Epithelial cell of proximal tubule (primary cell): ENCODE results near the gene SCLT1. TPM values are rescaled to one million over a fixed set of nuclear protein-coding genes. Genes with fewer than 3 reads are reported as not detected.
A peak's percentile ranks its signal among the peaks of the same experiment; 100 is the strongest.

Source experiments
- DNase-seq: peaks from one replicate; pipeline ENCODE4 v3.0.0-alpha.2; 2011; ENCODE audit warnings: low read depth
- H3K4me3 ChIP-seq: 2 replicates; pipeline ENCODE4 v1.5.1; 2011; ENCODE audit warnings: low read depth, mild to moderate bottlenecking, low read length
- total RNA-seq: library from RNA; depleted of rRNA; stranded (reverse); fragments of >200 nt; gene quantifications from 2 replicates; pipeline ENCODE4 v1.2.3, GENCODE V29; 2015
- TF ChIP-seq, protein P1 (sequence below): conservative IDR thresholded peaks from 2 replicates; pipeline ENCODE4 v1.5.1; 2012; ENCODE audit warnings: low read depth, mild to moderate bottlenecking, low read length

The SCLT1 gene
- total RNA-seq, 1 donor from 2014 or later = 14.5 TPM

DNA sequence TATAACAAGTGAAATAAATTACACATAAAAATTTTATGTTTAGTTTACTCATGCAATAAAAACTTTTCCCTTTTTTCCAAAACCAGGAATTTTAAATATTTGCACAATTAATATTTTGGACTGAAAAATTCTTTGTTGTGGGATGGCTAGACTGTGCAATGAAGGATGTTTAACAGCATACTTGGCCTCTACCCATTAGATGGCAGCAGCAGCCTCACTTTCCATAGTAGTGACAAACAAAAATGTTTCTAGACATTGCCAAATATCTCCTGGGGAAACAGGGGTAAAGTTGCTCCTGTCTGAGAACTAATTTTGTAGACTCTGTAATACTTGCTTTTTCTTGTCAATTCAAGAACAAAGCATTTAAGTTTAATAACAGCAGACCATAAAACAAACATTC, 49.8 kb downstream of the SCLT1 start:
- DNase-seq = no peak
- no peak overlapping the region for H3K4me3 ChIP-seq
- TF ChIP-seq, protein P1, sequence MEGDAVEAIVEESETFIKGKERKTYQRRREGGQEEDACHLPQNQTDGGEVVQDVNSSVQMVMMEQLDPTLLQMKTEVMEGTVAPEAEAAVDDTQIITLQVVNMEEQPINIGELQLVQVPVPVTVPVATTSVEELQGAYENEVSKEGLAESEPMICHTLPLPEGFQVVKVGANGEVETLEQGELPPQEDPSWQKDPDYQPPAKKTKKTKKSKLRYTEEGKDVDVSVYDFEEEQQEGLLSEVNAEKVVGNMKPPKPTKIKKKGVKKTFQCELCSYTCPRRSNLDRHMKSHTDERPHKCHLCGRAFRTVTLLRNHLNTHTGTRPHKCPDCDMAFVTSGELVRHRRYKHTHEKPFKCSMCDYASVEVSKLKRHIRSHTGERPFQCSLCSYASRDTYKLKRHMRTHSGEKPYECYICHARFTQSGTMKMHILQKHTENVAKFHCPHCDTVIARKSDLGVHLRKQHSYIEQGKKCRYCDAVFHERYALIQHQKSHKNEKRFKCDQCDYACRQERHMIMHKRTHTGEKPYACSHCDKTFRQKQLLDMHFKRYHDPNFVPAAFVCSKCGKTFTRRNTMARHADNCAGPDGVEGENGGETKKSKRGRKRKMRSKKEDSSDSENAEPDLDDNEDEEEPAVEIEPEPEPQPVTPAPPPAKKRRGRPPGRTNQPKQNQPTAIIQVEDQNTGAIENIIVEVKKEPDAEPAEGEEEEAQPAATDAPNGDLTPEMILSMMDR = peak; percentile 46

DNA sequence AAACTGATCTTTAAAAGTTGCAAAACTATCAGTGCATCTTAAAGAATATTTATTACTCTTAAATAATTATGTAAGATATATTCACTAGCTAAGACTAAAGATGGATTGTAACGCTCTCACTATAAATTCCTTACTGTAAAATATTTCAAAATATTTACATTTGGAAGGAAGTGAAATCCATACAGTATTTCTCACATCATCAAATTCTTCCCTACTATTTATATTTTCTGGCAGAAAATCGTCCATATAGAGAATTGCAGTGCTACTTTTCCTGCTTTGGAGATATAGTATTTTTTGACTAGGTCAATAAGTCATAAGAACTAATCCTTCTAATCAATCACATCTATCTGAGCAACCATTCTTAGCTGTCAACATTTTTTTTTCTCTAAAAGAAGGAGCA, 52.9 kb downstream of the SCLT1 start:
- H3K4me3 ChIP-seq = no peak overlapping the region
- TF ChIP-seq, protein P1 = no peak
- DNase-seq = no peak

DNA sequence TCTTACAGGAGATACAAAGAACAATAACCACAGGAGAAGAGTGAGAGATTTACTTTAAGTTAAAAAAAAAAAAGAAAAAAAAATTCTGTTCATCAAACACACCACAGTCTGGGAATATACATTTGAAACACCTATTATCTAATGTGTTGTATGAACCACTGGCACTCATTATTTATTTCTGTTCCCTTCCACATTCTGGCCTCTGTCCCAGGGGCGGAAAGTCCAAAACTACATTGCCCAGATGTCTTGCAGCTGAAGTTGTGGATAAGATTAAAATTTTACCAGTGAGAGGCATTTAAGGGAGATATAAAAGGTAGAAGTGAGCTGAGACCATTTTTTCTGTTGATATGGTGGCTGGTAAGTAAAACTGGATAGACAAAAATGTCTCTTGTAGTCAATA, 56.2 kb downstream of the SCLT1 start:
- TF ChIP-seq, protein P1 = no peak
- no peak for DNase-seq

DNA sequence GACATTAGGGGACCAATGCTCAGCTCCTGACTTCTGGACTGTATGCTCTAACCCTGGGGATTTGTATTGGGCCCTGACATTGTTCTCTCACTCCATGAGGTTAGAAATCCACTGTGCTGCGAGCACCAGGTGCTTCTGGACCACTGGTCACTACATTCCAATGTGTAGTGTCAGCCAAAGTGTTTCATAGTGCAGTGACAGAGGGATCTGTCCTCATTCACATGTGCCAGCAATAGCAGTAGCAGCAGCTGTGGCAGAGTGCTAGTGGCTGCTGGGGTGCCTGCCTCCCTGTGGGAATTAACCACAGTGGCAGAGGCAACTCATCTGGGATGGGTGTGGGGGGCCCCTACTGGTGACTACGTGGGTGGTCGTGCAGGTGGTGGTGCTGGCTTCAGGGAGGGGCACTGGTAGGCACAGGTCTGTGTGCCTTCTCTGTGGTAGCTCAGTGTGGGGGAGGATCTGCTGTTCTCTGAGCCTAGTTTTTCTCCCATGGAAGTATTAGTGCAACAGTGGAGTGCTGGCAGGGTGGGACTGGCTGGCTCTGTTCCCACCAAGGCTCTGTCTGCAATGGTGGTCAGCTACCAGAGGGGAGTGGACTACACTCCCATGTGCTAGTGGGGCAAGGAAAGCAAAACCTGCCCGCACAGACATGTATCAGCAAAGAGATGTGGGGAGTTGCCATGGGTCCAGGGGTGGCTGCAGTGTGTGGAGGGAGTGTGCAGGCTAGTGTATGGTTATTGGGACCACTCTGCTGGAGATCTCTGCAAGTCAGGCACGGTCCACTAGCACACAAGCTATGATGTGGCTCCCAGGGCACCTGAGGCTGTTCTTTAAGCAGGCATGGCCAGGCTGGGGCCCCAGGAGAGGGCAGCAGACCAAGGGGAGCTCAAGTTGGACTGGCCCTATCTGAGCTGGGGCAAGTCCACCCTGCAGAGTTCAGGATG, 78.5 kb downstream of the SCLT1 start:
- no peak overlapping the region for H3K4me3 ChIP-seq
- DNase-seq = no peak
- TF ChIP-seq, protein P1 = no peak

More for the DNA sequence above, 56.2 kb downstream of the SCLT1 start:
- no peak overlapping the region for H3K4me3 ChIP-seq

DNA sequence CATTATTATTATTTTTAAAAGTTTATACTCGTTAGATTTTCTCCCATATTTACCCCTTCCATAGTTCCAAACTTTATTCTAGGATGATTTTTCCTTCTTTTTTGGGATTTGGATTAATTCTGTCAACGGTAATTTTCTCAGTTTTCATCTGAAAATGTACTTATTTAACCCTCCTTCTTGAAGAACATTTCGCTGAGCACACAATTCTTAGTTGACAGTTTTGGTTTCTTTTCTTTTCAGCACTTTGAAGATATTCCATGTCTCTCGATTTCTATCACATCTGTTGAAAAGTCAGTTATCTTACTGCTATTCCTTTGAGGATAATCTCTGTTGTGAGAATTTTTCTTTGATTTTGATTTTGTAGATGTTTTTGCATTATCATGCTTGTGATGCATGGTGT, 85.2 kb downstream of the SCLT1 start:
- no peak overlapping the region for H3K4me3 ChIP-seq
- TF ChIP-seq, protein P1 = no peak
- no peak for DNase-seq

DNA sequence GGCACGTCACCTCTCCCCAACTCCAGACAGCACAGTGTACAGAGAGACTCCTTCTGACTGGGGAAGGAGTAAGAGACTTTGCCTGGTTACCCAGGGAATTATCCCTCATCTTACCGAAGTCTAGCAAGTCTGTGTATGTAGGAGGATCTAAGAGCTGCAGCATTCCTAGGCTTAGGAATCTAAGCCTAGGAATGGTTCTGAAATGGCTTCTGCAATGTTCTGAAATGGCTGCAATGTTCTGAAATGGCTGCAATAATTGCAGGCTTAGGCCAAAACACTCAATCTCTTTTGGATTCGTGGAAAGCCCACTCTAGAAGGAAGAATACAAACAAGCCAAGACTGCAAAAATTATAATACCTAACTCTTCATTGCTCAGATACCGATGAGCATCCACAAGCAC, 106.4 kb downstream of the SCLT1 start:
- H3K4me3 ChIP-seq = no peak overlapping the region
- TF ChIP-seq, protein P1 = no peak
- DNase-seq = no peak

DNA sequence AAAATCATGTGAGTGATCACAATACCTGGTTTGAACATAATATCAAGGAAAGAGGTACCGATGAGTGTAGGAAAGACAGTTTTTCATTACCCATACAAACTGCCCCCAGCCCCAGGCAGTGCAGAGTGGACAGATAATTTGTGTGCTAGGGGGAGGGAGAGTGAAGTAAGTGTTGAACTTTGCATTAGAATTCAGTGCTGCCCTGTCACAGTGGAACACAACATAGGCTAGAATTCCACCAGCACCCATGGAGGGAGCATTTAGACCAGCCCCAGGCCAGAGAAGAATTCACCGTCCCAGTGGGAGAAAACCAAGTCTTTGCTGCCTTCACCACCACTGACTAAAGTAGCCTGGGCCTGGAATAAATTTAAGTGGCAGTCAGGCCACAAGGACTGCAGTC, 107.3 kb downstream of the SCLT1 start:
- no peak overlapping the region for H3K4me3 ChIP-seq
- TF ChIP-seq, protein P1 = no peak
- no peak for DNase-seq
